ENCODE data around the gene SLC35D2. TPM values are rescaled to one million over a fixed set of nuclear protein-coding genes. Genes with fewer than 3 reads are reported as not detected.
"Not testable (repeated sequence)": the region's sequence is repeated elsewhere in the genome, so short reads cannot be mapped to it uniquely, and the experiment has no call there.

SLC35D2 gene
- total and polyA plus RNA-seq, 4 donors: 19.2 to 44.6 (median 27.5) TPM

GRCh38 chr9:96327694-96328352 is 55.7 kb downstream of the SLC35D2 start:
- H3K27ac ChIP-seq (ENCODE audit: low read depth in 1 of 2, low read length in 2 of 2): peak overlapping the region in 1 of 2 donors; percentile 54
- TF ChIP-seq FOXA2 (IDR thresholded peaks at IDR 0.05): no peak
- no peak for TF ChIP-seq MAX (IDR thresholded peaks at IDR 0.05)
- TF ChIP-seq RAD21 (IDR thresholded peaks at IDR 0.05): peak; percentile 86 to 90
- no peak for TF ChIP-seq RXRA (IDR thresholded peaks at IDR 0.05)
- peak; percentile 93 for TF ChIP-seq CTCF (IDR thresholded peaks at IDR 0.05; ENCODE audit: low read depth, low read length, missing input control)
- DNase-seq (ENCODE audit: low spot score): no peak
- H3K36me3 ChIP-seq (ENCODE audit: control insufficient read depth in 4 of 4, insufficient read depth in 3 of 4, low read depth in 1 of 4, low read length in 3 of 4): peaks cover 1 to 15% (median 8%) of the 10 kb centered on the region in 4 donors
- H3K27me3 ChIP-seq (ENCODE audit: control insufficient read depth in 4 of 4, insufficient read depth in 4 of 4, low read length in 3 of 4): no peaks in the 10 kb centered on the region
- no peaks in the 10 kb centered on the region for H3K4me1 ChIP-seq (ENCODE audit: control insufficient read depth in 4 of 4, insufficient read depth in 4 of 4, low read length in 3 of 4)
- 53% methylated on average over 1 of the region's 1 CpG for WGBS
- no peak overlapping the region for H3K4me3 ChIP-seq (ENCODE audit: low read depth in 1 of 3, low read length in 3 of 3)
- H3K9me3 ChIP-seq (ENCODE audit: control insufficient read depth in 4 of 4, low read length in 3 of 4): no peaks in the 10 kb centered on the region
- no peak overlapping the region for H3K9ac ChIP-seq (ENCODE audit: low read depth in 1 of 2, low read length in 2 of 2)

- H3K27me3 ChIP-seq (ENCODE audit: control insufficient read depth in 4 of 4, insufficient read depth in 4 of 4, low read length in 3 of 4): no peaks in the 10 kb centered on the region
- no peak overlapping the region for H3K27ac ChIP-seq (ENCODE audit: low read depth in 1 of 2, low read length in 2 of 2)
- H3K36me3 ChIP-seq (ENCODE audit: control insufficient read depth in 4 of 4, insufficient read depth in 3 of 4, low read depth in 1 of 4, low read length in 3 of 4): peaks cover 3 to 31% (median 17%) of the 10 kb centered on the region in 4 donors
- no peak overlapping the region for H3K9ac ChIP-seq (ENCODE audit: low read depth in 1 of 2, low read length in 2 of 2)
- H3K4me1 ChIP-seq (ENCODE audit: control insufficient read depth in 4 of 4, insufficient read depth in 4 of 4, low read length in 3 of 4): no peaks in the 10 kb centered on the region
- TF ChIP-seq RXRA (IDR thresholded peaks at IDR 0.05) (no peak), GABPA (IDR thresholded peaks at IDR 0.05 in 1 of 2, conservative IDR thresholded peaks at IDR 0.05 in 1 of 2) (no peak), REST (IDR thresholded peaks at IDR 0.05) (no peak), ZBTB33 (IDR thresholded peaks at IDR 0.05) (no peak), CTCF (IDR thresholded peaks at IDR 0.05; ENCODE audit: low read depth, low read length, missing input control) (no peak), MAX (IDR thresholded peaks at IDR 0.05) (no peak), NR2F2 (IDR thresholded peaks at IDR 0.05) (no peak), EGR1 (IDR thresholded peaks at IDR 0.05; ENCODE audit: low read depth in 2 of 2) (no peak), ATF3 (IDR thresholded peaks at IDR 0.05) (no peak), FOXA2 (IDR thresholded peaks at IDR 0.05) (no peak), YY1 (IDR thresholded peaks at IDR 0.05) (no peak), FOXA1 (IDR thresholded peaks at IDR 0.05) (no peak), TAF1 (conservative IDR thresholded peaks at IDR 0.05) (no peak), HNF4G (IDR thresholded peaks at IDR 0.05) (no peak), SP1 (IDR thresholded peaks at IDR 0.05) (no peak), HNF4A (conservative IDR thresholded peaks at IDR 0.05) (no peak), JUND (IDR thresholded peaks at IDR 0.05) (no peak), RAD21 (IDR thresholded peaks at IDR 0.05) (no peak)
- no peak overlapping the region for H3K4me3 ChIP-seq (ENCODE audit: low read depth in 1 of 3, low read length in 3 of 3)
- no peaks in the 10 kb centered on the region for H3K9me3 ChIP-seq (ENCODE audit: control insufficient read depth in 4 of 4, low read length in 3 of 4)
- no peak for DNase-seq (ENCODE audit: low spot score)
Observed at GRCh38 chr9:96323169-96323568, 60.3 kb downstream of the SLC35D2 start.

GRCh38 chr9:96322736-96323135 is 60.8 kb downstream of the SLC35D2 start:
- 88% methylated on average over 5 of the region's 5 CpGs for WGBS
- not testable (repeated sequence) for H3K4me3 ChIP-seq (ENCODE audit: low read depth in 1 of 3, low read length in 3 of 3); DNase-seq (ENCODE audit: low spot score); H3K4me1 ChIP-seq (ENCODE audit: control insufficient read depth in 4 of 4, insufficient read depth in 4 of 4, low read length in 3 of 4); H3K27ac ChIP-seq (ENCODE audit: low read depth in 1 of 2, low read length in 2 of 2); H3K9ac ChIP-seq (ENCODE audit: low read depth in 1 of 2, low read length in 2 of 2); H3K27me3 ChIP-seq (ENCODE audit: control insufficient read depth in 4 of 4, insufficient read depth in 4 of 4, low read length in 3 of 4); H3K9me3 ChIP-seq (ENCODE audit: control insufficient read depth in 4 of 4, low read length in 3 of 4)
- peaks cover 3 to 31% (median 17%) of the 10 kb centered on the region in 4 donors for H3K36me3 ChIP-seq (ENCODE audit: control insufficient read depth in 4 of 4, insufficient read depth in 3 of 4, low read depth in 1 of 4, low read length in 3 of 4)
